Loucy (cell line): Measurements from ENCODE around the gene SH3PXD2A.

Experiments
- CTCF ChIP-seq: fragments of 200-600 bp; sonication (generic); conservative IDR thresholded peaks from 2 replicates; pipeline ENCODE4 v1.5.1; 2014; ENCODE audit warnings: mild to moderate bottlenecking, antibody characterized with exemption, low read length
- EZH2phosphoT487 ChIP-seq: fragments of 200-600 bp; IDR thresholded peaks from 2 replicates; pipeline ENCODE4 v1.6.1; 2018; ENCODE audit warnings: antibody characterized with exemption, mild to moderate bottlenecking, moderate library complexity, borderline replicate concordance

- TF ChIP-seq CTCF, result no peak
- TF ChIP-seq EZH2phosphoT487, result no peak
Observed at GRCh38 chr10:103794996-103795395, 60.4 kb downstream of the SH3PXD2A start.
